GM12878 (cell line): ENCODE data around the gene ANKRD61.

Source experiments
- ATF2 ChIP-seq: IDR thresholded peaks from 2 replicates; pipeline ENCODE4 v1.6.1; 2012; ENCODE audit warnings: low read length, inconsistent platforms
- ATF7 ChIP-seq: fragments of 450-650 bp; IDR thresholded peaks from 2 replicates; pipeline ENCODE4 v1.6.1; 2016; ENCODE audit warnings: low read depth, mild to moderate bottlenecking
- FOS ChIP-seq: IDR thresholded peaks from 3 replicates; pipeline ENCODE4 v1.6.1; 2011; ENCODE audit warnings: borderline replicate concordance; ENCODE audit not compliant: insufficient read length; ENCODE audit errors: extremely low read depth
- MYC ChIP-seq: IDR thresholded peaks from 2 replicates; pipeline ENCODE4 v1.6.1; 2011; ENCODE audit warnings: mild to moderate bottlenecking, low read length, moderate library complexity, inconsistent platforms; ENCODE audit not compliant: insufficient read depth, insufficient replicate concordance, insufficient read length, severe bottlenecking

DNA sequence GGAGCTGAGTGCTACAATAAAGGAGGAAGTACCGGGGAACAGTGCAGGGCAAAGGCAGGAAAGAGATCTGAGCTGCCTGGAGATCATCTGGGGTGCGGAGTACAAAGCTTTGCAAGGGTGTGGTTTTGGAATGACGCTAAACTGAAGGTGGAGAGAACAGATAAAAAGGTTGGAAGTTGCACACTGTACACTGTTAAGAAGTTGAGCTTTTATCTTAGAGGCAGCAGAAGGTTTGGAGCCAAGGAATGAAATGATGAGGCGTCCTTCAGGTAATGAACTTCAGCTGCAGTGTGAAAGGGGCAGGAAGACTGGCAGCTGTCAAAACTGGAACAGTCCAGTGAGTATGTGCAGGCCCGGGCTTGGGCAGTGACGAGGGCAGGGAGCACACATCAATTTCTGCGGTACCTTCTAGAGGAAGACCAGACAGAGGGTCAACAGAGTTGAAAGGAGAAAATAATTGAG lies 7.2 kb upstream of the ANKRD61 start:
- no peak for TF ChIP-seq ATF2
- no peak for TF ChIP-seq MYC
- TF ChIP-seq ATF7: no peak
- no peak for TF ChIP-seq FOS
